Panc1 (cell line): ENCODE data around the gene BAZ2B. TPM values are rescaled to one million over a fixed set of nuclear protein-coding genes. Genes with fewer than 3 reads are reported as not detected.

ENCODE experiments used
- ATAC-seq: fragments of 200-7000 bp; cut with Tn5 transposase; 2 replicates; pipeline ENCODE4 v1.9.1; 2020; ENCODE audit warnings: mild to moderate bottlenecking, moderate library complexity
- BruUV-seq: library from RNA; stranded (reverse); fragments of 400-500 nt; replicated peaks from 2 replicates; lab custom pipeline; 2021; lab: Mats Ljungman, UMichigan
- CTCF ChIA-PET: fragments of 300-600 bp; sonication (Branson Sonifier 250); formaldehyde crosslinking; loops from one replicate; lab custom pipeline; 2022; ENCODE audit warnings: antibody characterized with exemption; lab: Charles Lee
- POLR2A ChIA-PET: fragments of 300-600 bp; sonication (Branson Sonifier 250); formaldehyde crosslinking; loops from one replicate; lab custom pipeline; 2022; ENCODE audit warnings: antibody characterized with exemption; lab: Charles Lee
- DNase-seq: peaks from one replicate; pipeline ENCODE4 v3.0.0-alpha.2; 2010; ENCODE audit warnings: low read depth, low spot score
- H3K27ac ChIP-seq: 2 replicates; pipeline ENCODE4 v1.5.1; 2011; ENCODE audit warnings: mild to moderate bottlenecking, low read length, inconsistent platforms
- H3K27me3 ChIP-seq: fragments of 200-500 bp; sonication (Bioruptor generic); 2 replicates; pipeline ENCODE4 v1.6.0; 2014; ENCODE audit warnings: low read length, inconsistent platforms; ENCODE audit not compliant: control insufficient read depth, insufficient read depth
- H3K36me3 ChIP-seq: fragments of 200-500 bp; sonication (Bioruptor generic); 2 replicates; pipeline ENCODE4 v1.5.1; 2014; ENCODE audit warnings: inconsistent platforms, mild to moderate bottlenecking, low read length, moderate library complexity; ENCODE audit not compliant: control insufficient read depth, insufficient read depth
- H3K4me1 ChIP-seq: 2 replicates; pipeline ENCODE4 v1.5.1; 2011; ENCODE audit warnings: inconsistent platforms, mild to moderate bottlenecking, low read length, moderate library complexity; ENCODE audit not compliant: control insufficient read depth, insufficient read depth
- H3K4me3 ChIP-seq, 2 experiments: 2 replicates each; pipeline ENCODE4 v1.5.1; 2011 to 2012; ENCODE audit warnings: low read depth in 2 of 2, low read length in 2 of 2, mild to moderate bottlenecking in 2 of 2, inconsistent platforms in 1 of 2, moderate library complexity in 1 of 2
- H3K9me3 ChIP-seq: fragments of 200-500 bp; sonication (Bioruptor generic); 2 replicates; pipeline ENCODE4 v1.5.1; 2014; ENCODE audit warnings: low read depth, mild to moderate bottlenecking, inconsistent platforms, low read length, moderate library complexity; ENCODE audit not compliant: control insufficient read depth, insufficient read depth
- CTCF ChIP-seq: fragments of 450-650 bp; IDR thresholded peaks from 2 replicates; pipeline ENCODE4 v1.5.1; 2017; ENCODE audit warnings: mild to moderate bottlenecking
- POLR2AphosphoS5 ChIP-seq: IDR thresholded peaks from 2 replicates; pipeline ENCODE4 v1.6.1; 2012; ENCODE audit warnings: mild to moderate bottlenecking, low read depth, low read length, moderate library complexity
- REST ChIP-seq, 2 experiments: IDR thresholded peaks; 2 replicates each; pipeline ENCODE4 v1.6.1; 2011 to 2012; ENCODE audit warnings: low read depth in 2 of 2, control low read depth in 1 of 2, low read length in 1 of 2, mild to moderate bottlenecking in 1 of 2, moderate library complexity in 1 of 2; ENCODE audit not compliant: insufficient read depth in 1 of 2
- SIN3A ChIP-seq: IDR thresholded peaks from 2 replicates; pipeline ENCODE4 v1.6.1; 2012; ENCODE audit warnings: low read depth, mild to moderate bottlenecking, low read length, moderate library complexity, borderline replicate concordance; ENCODE audit not compliant: insufficient read depth
- TCF7L2 ChIP-seq: IDR thresholded peaks from 2 replicates; pipeline ENCODE4 v1.6.1; 2011; ENCODE audit warnings: mild to moderate bottlenecking, low read depth, low read length, inconsistent platforms
- in situ Hi-C: cut with HindIII; loops from 2 replicates; pipeline ENCODE4 v1.10.0; 2016; ENCODE audit warnings: low sequenced_read_pairs, low pct_unique_long_range_greater_than_20kb
- intact Hi-C: fragments of 100-400 bp; cut with micrococcal nuclease; formaldehyde crosslinking; loops from one replicate; pipeline ENCODE4 v1.10.0; 2022; ENCODE audit not compliant: unreplicated experiment
- total RNA-seq: library from RNA; stranded (reverse); gene quantifications from one replicate; pipeline ENCODE4 v1.2.1, GENCODE V29; 2021; ENCODE audit not compliant: unreplicated experiment

BAZ2B gene
- total RNA-seq, 1 experiment from 2014 or later: 38.6 TPM

GRCh38 chr2:159651884-159652283 lies 35.5 kb upstream of the BAZ2B start:
- CTCF ChIA-PET: no interaction called here
- BruUV-seq: no TSS peak
- intact Hi-C loops: no loop called here

GRCh38 chr2:159650574-159650973 lies 34.2 kb upstream of the BAZ2B start:
- no peaks in the 10 kb centered on the region for H3K36me3 ChIP-seq
- no peak for TF ChIP-seq SIN3A
- no peak for TF ChIP-seq CTCF
- no peak for TF ChIP-seq TCF7L2
- TF ChIP-seq POLR2AphosphoS5: no peak
- no peak for TF ChIP-seq REST (IDR thresholded peaks at IDR 0.05; ENCODE audit: insufficient read depth in 1 of 2, low read depth in 2 of 2, low read length in 1 of 2)
- DNase-seq (no peak), ATAC-seq (no peak)
- POLR2A ChIA-PET: no interaction called here
- in situ Hi-C loops: no loop called here
- no peak overlapping the region for H3K27ac ChIP-seq
- no peaks in the 10 kb centered on the region for H3K9me3 ChIP-seq
- H3K4me1 ChIP-seq: no peaks in the 10 kb centered on the region
- BruUV-seq: no TSS peak
- intact Hi-C loops: no loop called here
- no peaks in the 10 kb centered on the region for H3K27me3 ChIP-seq
- CTCF ChIA-PET: no interaction called here
- H3K4me3 ChIP-seq: no peak overlapping the region

More at GRCh38 chr2:159651884-159652283, 35.5 kb upstream of the BAZ2B start:
- Histone ChIP-seq H3K4me3 (no peak overlapping the region), H3K27ac (no peak overlapping the region), H3K9me3 (no peaks in the 10 kb centered on the region), H3K36me3 (no peaks in the 10 kb centered on the region), H3K27me3 (no peaks in the 10 kb centered on the region), H3K4me1 (no peaks in the 10 kb centered on the region)
- POLR2A ChIA-PET: no interaction called here
- no peak for TF ChIP-seq CTCF
- TF ChIP-seq POLR2AphosphoS5: no peak
- TF ChIP-seq SIN3A: no peak
- TF ChIP-seq TCF7L2: no peak
- TF ChIP-seq REST (IDR thresholded peaks at IDR 0.05; ENCODE audit: insufficient read depth in 1 of 2, low read depth in 2 of 2, low read length in 1 of 2): no peak
- ATAC-seq (no peak), DNase-seq (no peak)
- in situ Hi-C loops: no loop called here
